Measurements from ENCODE around the gene SF3B4.

DNA sequence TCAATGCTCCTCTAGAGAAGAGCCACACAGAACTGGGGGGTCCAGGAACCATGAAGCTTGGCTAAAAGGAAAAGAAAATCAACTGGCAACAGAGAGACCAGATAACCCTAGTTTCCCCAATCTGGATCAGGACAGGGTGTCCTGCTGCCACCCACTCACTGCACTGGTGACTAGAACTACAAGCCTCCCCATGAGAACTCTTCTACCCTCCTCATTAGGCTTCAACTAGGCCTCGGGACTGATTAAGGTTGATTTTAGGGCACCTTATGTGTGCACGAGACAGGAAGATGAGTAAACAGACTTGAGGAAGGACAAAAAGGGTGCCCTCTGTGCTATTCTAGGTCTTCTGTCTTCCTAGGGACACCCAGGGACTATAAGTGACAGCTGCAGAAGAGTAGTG, 2.3 kb upstream of the SF3B4 start:
- TF ChIP-seq, protein P1, sequence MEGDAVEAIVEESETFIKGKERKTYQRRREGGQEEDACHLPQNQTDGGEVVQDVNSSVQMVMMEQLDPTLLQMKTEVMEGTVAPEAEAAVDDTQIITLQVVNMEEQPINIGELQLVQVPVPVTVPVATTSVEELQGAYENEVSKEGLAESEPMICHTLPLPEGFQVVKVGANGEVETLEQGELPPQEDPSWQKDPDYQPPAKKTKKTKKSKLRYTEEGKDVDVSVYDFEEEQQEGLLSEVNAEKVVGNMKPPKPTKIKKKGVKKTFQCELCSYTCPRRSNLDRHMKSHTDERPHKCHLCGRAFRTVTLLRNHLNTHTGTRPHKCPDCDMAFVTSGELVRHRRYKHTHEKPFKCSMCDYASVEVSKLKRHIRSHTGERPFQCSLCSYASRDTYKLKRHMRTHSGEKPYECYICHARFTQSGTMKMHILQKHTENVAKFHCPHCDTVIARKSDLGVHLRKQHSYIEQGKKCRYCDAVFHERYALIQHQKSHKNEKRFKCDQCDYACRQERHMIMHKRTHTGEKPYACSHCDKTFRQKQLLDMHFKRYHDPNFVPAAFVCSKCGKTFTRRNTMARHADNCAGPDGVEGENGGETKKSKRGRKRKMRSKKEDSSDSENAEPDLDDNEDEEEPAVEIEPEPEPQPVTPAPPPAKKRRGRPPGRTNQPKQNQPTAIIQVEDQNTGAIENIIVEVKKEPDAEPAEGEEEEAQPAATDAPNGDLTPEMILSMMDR (IDR thresholded peaks at IDR 0.05) = no peak
- no peak for TF ChIP-seq POLR2A (IDR thresholded peaks at IDR 0.05)

Data from lower leg skin (tissue), 3 donors.